GM12864 (cell line): ENCODE measurements around the gene KIF26B.
"Not testable (repeated sequence)": the region's sequence is repeated elsewhere in the genome, so short reads cannot be mapped to it uniquely, and the experiment has no call there.

ENCODE experiments used
- DNase-seq: peaks from one replicate; pipeline ENCODE4 v3.0.0-alpha.2; 2011; ENCODE audit warnings: low read depth
- H3K4me3 ChIP-seq: 2 replicates; pipeline ENCODE4 v1.5.1; 2011; ENCODE audit warnings: mild to moderate bottlenecking, low read depth, low read length, control low read depth
- CTCF ChIP-seq: IDR thresholded peaks from 2 replicates; pipeline ENCODE4 v1.5.1; 2011; ENCODE audit warnings: low read depth, mild to moderate bottlenecking, moderate library complexity, low read length, control low read depth, inconsistent platforms; ENCODE audit errors: missing control alignments

The KIF26B gene

GRCh38 chr1:245334827-245335490, 180.2 kb downstream of the KIF26B start:
- no peak for TF ChIP-seq CTCF
- DNase-seq, result no peak
- H3K4me3 ChIP-seq, result no peak overlapping the region

GRCh38 chr1:245335684-245336083, 180.9 kb downstream of the KIF26B start:
- not testable (repeated sequence) for DNase-seq, H3K4me3 ChIP-seq

GRCh38 chr1:245336149-245336983, 181.6 kb downstream of the KIF26B start:
- DNase-seq, result no peak
- H3K4me3 ChIP-seq, result no peak overlapping the region
- TF ChIP-seq CTCF, result no peak

GRCh38 chr1:245336984-245337355, 182.2 kb downstream of the KIF26B start:
- DNase-seq, H3K4me3 ChIP-seq: not testable (repeated sequence)

GRCh38 chr1:245337829-245338484, 183.2 kb downstream of the KIF26B start:
- TF ChIP-seq CTCF, result no peak
- H3K4me3 ChIP-seq, result no peak overlapping the region
- no peak for DNase-seq

- no peak overlapping the region for H3K4me3 ChIP-seq
- DNase-seq, result no peak
- no peak for TF ChIP-seq CTCF
Measured at GRCh38 chr1:245338485-245338877, 183.7 kb downstream of the KIF26B start.

GRCh38 chr1:245341743-245342142, 187.0 kb downstream of the KIF26B start:
- no peak overlapping the region for H3K4me3 ChIP-seq
- DNase-seq, result no peak
- no peak for TF ChIP-seq CTCF
